GM23248 (cell line): ENCODE data around the gene OR10S1.

Source experiments
- EZH2 ChIP-seq: fragments of 200-600 bp; sonication (generic); IDR thresholded peaks from 2 replicates; pipeline ENCODE4 v1.6.1; 2018; ENCODE audit warnings: antibody characterized with exemption, mild to moderate bottlenecking; ENCODE audit not compliant: insufficient read depth, poor library complexity, severe bottlenecking
- EZH2phosphoT487 ChIP-seq: fragments of 200-600 bp; sonication (generic); IDR thresholded peaks from 2 replicates; pipeline ENCODE4 v1.6.1; 2018; ENCODE audit warnings: antibody characterized with exemption, moderate library complexity, mild to moderate bottlenecking, low read depth; ENCODE audit not compliant: insufficient read depth

DNA sequence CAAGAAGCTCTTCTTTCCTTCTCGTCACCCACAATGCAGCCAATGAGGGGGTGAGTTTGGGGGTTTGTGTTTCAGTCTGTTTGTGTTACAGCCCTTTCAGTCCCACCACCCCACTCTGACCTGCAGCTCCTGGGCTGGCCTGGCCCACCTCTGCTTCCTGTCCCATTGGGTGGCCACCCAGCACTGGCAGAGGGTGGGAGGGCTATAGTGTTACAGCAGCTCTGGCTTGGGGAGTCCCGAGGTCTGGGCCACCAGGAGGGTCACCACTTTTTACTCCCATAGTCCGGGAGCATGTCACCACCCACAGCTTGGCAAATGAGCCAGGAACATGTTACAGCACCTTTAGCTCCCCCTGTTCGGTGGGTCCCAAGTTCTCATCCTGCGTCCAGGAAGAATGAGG, 1.7 kb upstream of the OR10S1 start:
- TF ChIP-seq EZH2phosphoT487 (no peak), EZH2 (no peak)
